Fibroblast of lung (primary cell): Measurements from ENCODE around the gene AGTPBP1. TPM values are rescaled to one million over a fixed set of nuclear protein-coding genes. Genes with fewer than 3 reads are reported as not detected.

Source experiments
- DNase-seq, 2 donors: peaks; one replicate each; pipeline versions ENCODE4 v3.0.0 to v3.0.0-alpha.2; 2010; ENCODE audit warnings: low read depth in 2 of 2
- H2AFZ ChIP-seq: 2 replicates; pipeline ENCODE4 v1.5.1; 2012; ENCODE audit warnings: low read length, control low read depth, inconsistent platforms
- H3K27ac ChIP-seq: 2 replicates; pipeline ENCODE4 v1.5.1; 2011; ENCODE audit warnings: low read length, control low read depth; ENCODE audit not compliant: insufficient read depth
- H3K27me3 ChIP-seq: 2 replicates; pipeline ENCODE4 v1.5.1; 2011; ENCODE audit warnings: mild to moderate bottlenecking, low read length; ENCODE audit not compliant: control insufficient read depth, insufficient read depth
- H3K36me3 ChIP-seq: 2 replicates; pipeline ENCODE4 v1.5.1; 2011; ENCODE audit warnings: low read length; ENCODE audit not compliant: control insufficient read depth, insufficient read depth
- H3K4me1 ChIP-seq: 2 replicates; pipeline ENCODE4 v1.5.1; 2011; ENCODE audit warnings: low read length; ENCODE audit not compliant: control insufficient read depth, insufficient read depth; ENCODE audit errors: extremely low read depth
- H3K4me2 ChIP-seq: 2 replicates; pipeline ENCODE4 v1.5.1; 2011; ENCODE audit warnings: low read length, control low read depth; ENCODE audit not compliant: insufficient read depth; ENCODE audit errors: extremely low read depth
- H3K4me3 ChIP-seq, 4 experiments: fragments of 200-600 bp in 1 of 4; sonication (generic) in 1 of 4; replicated peaks in 1 of 4; 2 replicates each; pipeline ENCODE4 v1.5.1; 2011 to 2016; ENCODE audit warnings: low read length in 4 of 4, low read depth in 3 of 4, mild to moderate bottlenecking in 3 of 4, control low read depth in 2 of 4, inconsistent platforms in 1 of 4, mixed read lengths in 1 of 4; ENCODE audit not compliant: insufficient read depth in 1 of 4; ENCODE audit errors: control extremely low read depth in 1 of 4
- H3K79me2 ChIP-seq: 2 replicates; pipeline ENCODE4 v1.5.1; 2012; ENCODE audit warnings: mild to moderate bottlenecking, low read length, inconsistent platforms; ENCODE audit not compliant: control insufficient read depth, insufficient read depth
- H3K9ac ChIP-seq: 2 replicates; pipeline ENCODE4 v1.5.1; 2011; ENCODE audit warnings: mild to moderate bottlenecking, low read length, control low read depth; ENCODE audit not compliant: insufficient read depth
- H3K9me3 ChIP-seq: 2 replicates; pipeline ENCODE4 v1.5.1; 2012; ENCODE audit warnings: low read depth, low read length; ENCODE audit not compliant: control insufficient read depth, insufficient read depth
- H4K20me1 ChIP-seq: 2 replicates; pipeline ENCODE4 v1.5.1; 2011; ENCODE audit warnings: low read length; ENCODE audit not compliant: control insufficient read depth, insufficient read depth; ENCODE audit errors: extremely low read depth
- CTCF ChIP-seq, 2 donors: IDR thresholded peaks in 1 of 2; conservative IDR thresholded peaks in 1 of 2; 1 replicate in 1 of 2; 2 replicates in 1 of 2; pipeline ENCODE4 v1.5.1; 2011 to 2012; ENCODE audit warnings: low read length in 2 of 2, control low read depth in 1 of 2, inconsistent platforms in 1 of 2, low read depth in 1 of 2, mild to moderate bottlenecking in 1 of 2
- EZH2 ChIP-seq: IDR thresholded peaks from 2 replicates; pipeline ENCODE4 v1.5.1; 2012; ENCODE audit warnings: low read length, control low read depth, mild to moderate bottlenecking; ENCODE audit errors: missing control alignments
- polyA plus RNA-seq, 2 donors: library from polyadenylated mRNA; depleted of rRNA in 1 of 2; stranded (reverse) in 1 of 2; unstranded in 1 of 2; fragments of >200 nt; gene quantifications; 2 replicates each; pipeline ENCODE4 v1.2.1, GENCODE V29; 2011 to 2012; ENCODE audit warnings: missing spikeins in 1 of 2
- total RNA-seq: library from RNA; depleted of rRNA; stranded (reverse); fragments of >200 nt; gene quantifications from 2 replicates; pipeline ENCODE4 v1.2.1, GENCODE V29; 2014

Gene AGTPBP1
- total and polyA plus RNA-seq, 2 donors (not counting 1 experiment from before 2014, with no cell fraction given), result 10.6 to 10.7 TPM

- H3K27ac ChIP-seq, result no peak overlapping the region
- no peaks in the 10 kb centered on the region for H3K79me2 ChIP-seq
- H4K20me1 ChIP-seq, result no peaks in the 10 kb centered on the region
- no peak overlapping the region for H3K4me3 ChIP-seq
- no peak overlapping the region for H3K9ac ChIP-seq
- no peaks in the 10 kb centered on the region for H3K36me3 ChIP-seq
- no peak overlapping the region for H2AFZ ChIP-seq
- no peaks in the 10 kb centered on the region for H3K27me3 ChIP-seq
- no peaks in the 10 kb centered on the region for H3K4me1 ChIP-seq
- H3K9me3 ChIP-seq, result no peaks in the 10 kb centered on the region
- no peak for DNase-seq
- no peak overlapping the region for H3K4me2 ChIP-seq
- TF ChIP-seq EZH2 (no peak), CTCF (conservative IDR thresholded peaks at IDR 0.05 in 1 of 2, IDR thresholded peaks at IDR 0.05 in 1 of 2; ENCODE audit: low read depth in 1 of 2, low read length in 2 of 2) (no peak)
These were observed 83.0 kb downstream of the AGTPBP1 start for GRCh38 chr9:85658716-85659115.

GRCh38 chr9:85653153-85653552 lies 88.6 kb downstream of the AGTPBP1 start:
- Histone ChIP-seq H3K27me3 (no peaks in the 10 kb centered on the region), H3K79me2 (no peaks in the 10 kb centered on the region), H3K36me3 (no peaks in the 10 kb centered on the region), H3K27ac (no peak overlapping the region), H3K9ac (no peak overlapping the region), H3K9me3 (no peaks in the 10 kb centered on the region), H4K20me1 (no peaks in the 10 kb centered on the region), H3K4me1 (no peaks in the 10 kb centered on the region), H3K4me2 (no peak overlapping the region), H3K4me3 (no peak overlapping the region), H2AFZ (no peak overlapping the region)
- no peak for DNase-seq
- TF ChIP-seq CTCF (conservative IDR thresholded peaks at IDR 0.05 in 1 of 2, IDR thresholded peaks at IDR 0.05 in 1 of 2; ENCODE audit: low read depth in 1 of 2, low read length in 2 of 2), result no peak
- TF ChIP-seq EZH2, result no peak

GRCh38 chr9:85647571-85647970 lies 94.2 kb downstream of the AGTPBP1 start:
- H3K79me2 ChIP-seq, result no peaks in the 10 kb centered on the region
- no peak for DNase-seq
- H3K4me3 ChIP-seq, result no peak overlapping the region
- no peaks in the 10 kb centered on the region for H3K9me3 ChIP-seq
- no peaks in the 10 kb centered on the region for H3K4me1 ChIP-seq
- TF ChIP-seq EZH2 (no peak), CTCF (conservative IDR thresholded peaks at IDR 0.05 in 1 of 2, IDR thresholded peaks at IDR 0.05 in 1 of 2; ENCODE audit: low read depth in 1 of 2, low read length in 2 of 2) (no peak)
- no peak overlapping the region for H3K27ac ChIP-seq
- no peak overlapping the region for H3K4me2 ChIP-seq
- no peaks in the 10 kb centered on the region for H4K20me1 ChIP-seq
- H3K9ac ChIP-seq, result no peak overlapping the region
- no peaks in the 10 kb centered on the region for H3K36me3 ChIP-seq
- H3K27me3 ChIP-seq, result no peaks in the 10 kb centered on the region
- H2AFZ ChIP-seq, result no peak overlapping the region
